PC-3 (cell line): ENCODE measurements around the gene CROCC2. TPM values are rescaled to one million over a fixed set of nuclear protein-coding genes. Genes with fewer than 3 reads are reported as not detected.
A peak's percentile ranks its signal among the peaks of the same experiment; 100 is the strongest.

Experiments used
- ATAC-seq: fragments of 200-7000 bp; cut with Tn5 transposase; 2 replicates; pipeline ENCODE4 v1.9.1; 2020; ENCODE audit warnings: mild to moderate bottlenecking, moderate library complexity
- BruUV-seq: library from RNA; stranded (reverse); fragments of 400-500 nt; replicated peaks from 2 replicates; lab custom pipeline; 2021; lab: Mats Ljungman, UMichigan
- CTCF ChIA-PET: fragments of 300-600 bp; sonication (Branson Sonifier 250); formaldehyde crosslinking; loops from one replicate; lab custom pipeline; 2022; ENCODE audit warnings: antibody characterized with exemption; lab: Charles Lee
- POLR2A ChIA-PET: fragments of 300-600 bp; sonication (Branson Sonifier 250); formaldehyde crosslinking; loops from one replicate; lab custom pipeline; 2022; ENCODE audit warnings: antibody characterized with exemption; ENCODE audit not compliant: unreplicated experiment; lab: Charles Lee
- DNase-seq: peaks from one replicate; pipeline ENCODE4 v3.0.0-alpha.2; 2015
- H2AFZ ChIP-seq: fragments of 300-600 bp; sonication (generic); 2 replicates; pipeline ENCODE4 v1.6.0; 2016; ENCODE audit warnings: antibody characterized with exemption, low read length
- H3F3A ChIP-seq: fragments of 300-600 bp; sonication (generic); one replicate; pipeline ENCODE4 v1.6.0; 2017; ENCODE audit warnings: antibody characterized with exemption, low read length, control low read depth, mild to moderate bottlenecking; ENCODE audit not compliant: unreplicated experiment
- H3K27ac ChIP-seq: fragments of 300-600 bp; sonication (generic); 2 replicates; pipeline ENCODE4 v1.5.1; 2016; ENCODE audit warnings: mild to moderate bottlenecking, low read length
- H3K27me3 ChIP-seq: fragments of 300-600 bp; sonication (generic); 2 replicates; pipeline ENCODE4 v1.6.1; 2016; ENCODE audit warnings: low read length, mixed read lengths
- H3K36me3 ChIP-seq: fragments of 300-600 bp; sonication (generic); 2 replicates; pipeline ENCODE4 v1.6.1; 2016; ENCODE audit warnings: low read depth, mixed run types, low read length, mixed read lengths
- H3K4me1 ChIP-seq: fragments of 300-600 bp; sonication (generic); 2 replicates; pipeline ENCODE4 v1.5.1; 2016; ENCODE audit warnings: low read length; ENCODE audit not compliant: insufficient read depth
- H3K4me2 ChIP-seq: fragments of 300-600 bp; sonication (generic); 2 replicates; pipeline ENCODE4 v1.6.0; 2016; ENCODE audit warnings: low read length
- H3K4me3 ChIP-seq: fragments of 300-600 bp; sonication (generic); 2 replicates; pipeline ENCODE4 v1.5.1; 2016; ENCODE audit warnings: mild to moderate bottlenecking, low read length, mixed read lengths
- H3K79me2 ChIP-seq: fragments of 300-600 bp; sonication (generic); 2 replicates; pipeline ENCODE4 v1.6.1; 2017; ENCODE audit warnings: low read length, mixed read lengths
- H3K9ac ChIP-seq: fragments of 300-600 bp; sonication (generic); 2 replicates; pipeline ENCODE4 v1.6.0; 2016; ENCODE audit warnings: mild to moderate bottlenecking, low read length
- H3K9me2 ChIP-seq: fragments of 300-600 bp; sonication (generic); replicated peaks from 2 replicates; pipeline ENCODE4 v1.6.1; 2016; ENCODE audit warnings: mixed run types, low read length, mixed read lengths
- H3K9me3 ChIP-seq: fragments of 300-600 bp; sonication (generic); 2 replicates; pipeline ENCODE4 v1.6.1; 2016; ENCODE audit warnings: low read length, mixed read lengths
- H4K20me1 ChIP-seq: fragments of 300-600 bp; sonication (generic); 2 replicates; pipeline ENCODE4 v1.6.1; 2016; ENCODE audit warnings: low read length, mixed read lengths
- CTCF ChIP-seq: fragments of 300-600 bp; sonication (generic); conservative IDR thresholded peaks from 2 replicates; pipeline ENCODE4 v1.5.1; 2017; ENCODE audit warnings: antibody characterized with exemption, low read depth, mild to moderate bottlenecking, low read length
- EZH2 ChIP-seq: fragments of 300-600 bp; sonication (generic); IDR thresholded peaks from one replicate; pipeline ENCODE4 v1.6.1; 2017; ENCODE audit warnings: antibody characterized with exemption, mild to moderate bottlenecking, low read length; ENCODE audit not compliant: unreplicated experiment
- EZH2phosphoT487 ChIP-seq: fragments of 300-600 bp; sonication (generic); IDR thresholded peaks from 2 replicates; pipeline ENCODE4 v1.6.1; 2018; ENCODE audit warnings: mild to moderate bottlenecking, antibody characterized with exemption, low read length, borderline replicate concordance
- intact Hi-C: fragments of 100-400 bp; cut with micrococcal nuclease; formaldehyde crosslinking; loops from 2 replicates; pipeline ENCODE4 v1.9.0; 2023
- total RNA-seq: library from RNA; depleted of rRNA; stranded (reverse); fragments of >200 nt; gene quantifications from 2 replicates; pipeline ENCODE4 v1.2.3, GENCODE V29; 2014

Gene CROCC2
- total RNA-seq, 1 experiment from 2014 or later = not detected

GRCh38 chr2:240912878-240913809 is 7.0 kb downstream of the CROCC2 start:
- TF ChIP-seq EZH2phosphoT487 (no peak), EZH2 (no peak), CTCF (no peak)
- Histone ChIP-seq H3K27me3 (no peaks in the 10 kb centered on the region), H3K9ac (no peak overlapping the region), H3K4me3 (no peak overlapping the region), H2AFZ (peak overlapping the region; percentile 61), H3K9me2 (no peaks in the 10 kb centered on the region), H3K9me3 (no peaks in the 10 kb centered on the region), H3K36me3 (no peaks in the 10 kb centered on the region), H3K27ac (no peak overlapping the region), H3K4me1 (peaks cover 12% of the 10 kb centered on the region), H4K20me1 (no peaks in the 10 kb centered on the region), H3K79me2 (no peaks in the 10 kb centered on the region), H3F3A (no peaks in the 10 kb centered on the region), H3K4me2 (no peak overlapping the region)
- BruUV-seq = no TSS peak
- intact Hi-C loops = loop anchor here (10.0 kb wide), 2 partner anchors 82 to 312 kb away; partner anchors contain the start of gene SNED1
- DNase-seq = peak; percentile 44
- ATAC-seq = no peak
- CTCF ChIA-PET = interaction anchor here (0.5 kb wide), 1 partner anchor 399 kb away, joined by 3 read pairs; no protein-coding TSS in a partner anchor
- POLR2A ChIA-PET = no interaction called here

GRCh38 chr2:240913810-240914644 is 7.9 kb downstream of the CROCC2 start:
- no peaks in the 10 kb centered on the region for H3K9me2 ChIP-seq
- H3K4me2 ChIP-seq = no peak overlapping the region
- no peaks in the 10 kb centered on the region for H3F3A ChIP-seq
- H3K9me3 ChIP-seq = no peaks in the 10 kb centered on the region
- H4K20me1 ChIP-seq = no peaks in the 10 kb centered on the region
- no TSS peak for BruUV-seq
- no peak overlapping the region for H3K4me3 ChIP-seq
- DNase-seq = peak; percentile 54
- peak; percentile 65 for ATAC-seq
- peak overlapping the region; percentile 61 for H2AFZ ChIP-seq
- intact Hi-C loops = loop anchor here (10.0 kb wide), 2 partner anchors 81 to 311 kb away; partner anchors contain the start of gene SNED1
- POLR2A ChIA-PET = no interaction called here
- H3K36me3 ChIP-seq = no peaks in the 10 kb centered on the region
- no peaks in the 10 kb centered on the region for H3K27me3 ChIP-seq
- H3K4me1 ChIP-seq = peaks cover 12% of the 10 kb centered on the region
- CTCF ChIA-PET = no interaction called here
- no peaks in the 10 kb centered on the region for H3K79me2 ChIP-seq
- H3K9ac ChIP-seq = no peak overlapping the region
- H3K27ac ChIP-seq = no peak overlapping the region
- TF ChIP-seq CTCF (peak; percentile 91), EZH2phosphoT487 (no peak), EZH2 (no peak)
